Measurements from ENCODE around the gene QSOX2. TPM values are rescaled to one million over a fixed set of nuclear protein-coding genes. Genes with fewer than 3 reads are reported as not detected.

The QSOX2 gene
- total RNA-seq, 1 experiment from 2014 or later = 40.0 TPM

DNA sequence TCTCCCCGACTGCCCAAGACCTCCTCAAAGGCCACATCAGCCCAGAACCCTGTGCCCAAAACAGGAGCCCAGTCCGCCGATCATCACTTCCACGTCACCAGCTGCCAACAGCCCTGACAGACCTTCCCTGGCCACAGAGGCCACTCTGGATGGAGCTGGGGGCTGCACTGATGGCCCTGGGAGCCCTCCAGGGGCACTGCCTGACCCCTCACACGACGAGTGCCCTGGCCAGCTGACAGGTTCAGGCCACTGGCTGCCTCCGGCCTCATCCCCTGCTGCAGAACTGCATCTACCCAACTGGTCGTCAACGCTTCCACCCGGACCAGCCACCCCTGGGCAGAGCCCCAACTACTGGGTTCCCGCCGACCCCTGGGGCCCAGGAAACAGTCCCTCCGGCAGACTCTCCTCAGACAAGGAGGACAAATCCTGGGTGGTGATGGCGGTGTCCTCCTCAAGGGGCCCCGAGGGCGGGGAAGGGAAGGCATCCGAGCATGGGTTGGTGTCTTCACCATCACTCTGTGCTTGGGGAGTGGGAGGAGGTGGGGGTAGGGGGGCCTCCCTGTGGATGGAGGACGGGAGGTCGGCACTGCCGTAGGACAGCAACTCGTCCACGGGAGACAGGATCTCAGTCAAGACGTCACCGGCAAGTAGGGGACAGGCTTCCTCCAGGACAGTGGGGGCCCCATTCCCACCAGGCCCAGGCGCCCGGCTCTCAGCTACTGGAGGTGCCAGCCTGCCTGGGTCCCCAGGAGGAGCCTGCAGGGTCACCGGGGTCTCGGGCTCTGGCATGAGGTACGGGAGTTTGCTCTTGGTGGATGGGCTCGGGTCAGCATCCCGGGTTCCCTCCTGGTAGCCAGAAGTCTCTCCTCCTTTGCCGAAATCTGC is 7.9 kb upstream of the QSOX2 start:
- no TSS peak for BruUV-seq (replicated peaks)
- H3K4me3 ChIP-seq (ENCODE audit: low read depth in 2 of 2, low read length in 2 of 2) = no peak overlapping the region
- intact Hi-C loops (cut with micrococcal nuclease; ENCODE audit: unreplicated experiment) = no loop called here
- in situ Hi-C loops (cut with HindIII; ENCODE audit: low pct_unique_long_range_greater_than_20kb, low sequenced_read_pairs) = no loop called here
- ATAC-seq = no peak
- no peak overlapping the region for H3K27ac ChIP-seq (ENCODE audit: low read length)
- CTCF ChIA-PET = no interaction called here
- no peaks in the 10 kb centered on the region for H3K27me3 ChIP-seq (ENCODE audit: control insufficient read depth, insufficient read depth, low read length)
- H3K9me3 ChIP-seq (ENCODE audit: control insufficient read depth, insufficient read depth, low read depth, low read length) = no peaks in the 10 kb centered on the region
- POLR2A ChIA-PET = no interaction called here
- no peak for TF ChIP-seq POLR2AphosphoS5 (IDR thresholded peaks at IDR 0.05; ENCODE audit: low read depth, low read length)
- no peak for TF ChIP-seq SIN3A (IDR thresholded peaks at IDR 0.05; ENCODE audit: borderline replicate concordance, insufficient read depth, low read depth, low read length)
- TF ChIP-seq TCF7L2 (IDR thresholded peaks at IDR 0.05; ENCODE audit: low read depth, low read length) = no peak
- TF ChIP-seq, protein P1, sequence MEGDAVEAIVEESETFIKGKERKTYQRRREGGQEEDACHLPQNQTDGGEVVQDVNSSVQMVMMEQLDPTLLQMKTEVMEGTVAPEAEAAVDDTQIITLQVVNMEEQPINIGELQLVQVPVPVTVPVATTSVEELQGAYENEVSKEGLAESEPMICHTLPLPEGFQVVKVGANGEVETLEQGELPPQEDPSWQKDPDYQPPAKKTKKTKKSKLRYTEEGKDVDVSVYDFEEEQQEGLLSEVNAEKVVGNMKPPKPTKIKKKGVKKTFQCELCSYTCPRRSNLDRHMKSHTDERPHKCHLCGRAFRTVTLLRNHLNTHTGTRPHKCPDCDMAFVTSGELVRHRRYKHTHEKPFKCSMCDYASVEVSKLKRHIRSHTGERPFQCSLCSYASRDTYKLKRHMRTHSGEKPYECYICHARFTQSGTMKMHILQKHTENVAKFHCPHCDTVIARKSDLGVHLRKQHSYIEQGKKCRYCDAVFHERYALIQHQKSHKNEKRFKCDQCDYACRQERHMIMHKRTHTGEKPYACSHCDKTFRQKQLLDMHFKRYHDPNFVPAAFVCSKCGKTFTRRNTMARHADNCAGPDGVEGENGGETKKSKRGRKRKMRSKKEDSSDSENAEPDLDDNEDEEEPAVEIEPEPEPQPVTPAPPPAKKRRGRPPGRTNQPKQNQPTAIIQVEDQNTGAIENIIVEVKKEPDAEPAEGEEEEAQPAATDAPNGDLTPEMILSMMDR (IDR thresholded peaks at IDR 0.05) = no peak
- TF ChIP-seq, protein P2, sequence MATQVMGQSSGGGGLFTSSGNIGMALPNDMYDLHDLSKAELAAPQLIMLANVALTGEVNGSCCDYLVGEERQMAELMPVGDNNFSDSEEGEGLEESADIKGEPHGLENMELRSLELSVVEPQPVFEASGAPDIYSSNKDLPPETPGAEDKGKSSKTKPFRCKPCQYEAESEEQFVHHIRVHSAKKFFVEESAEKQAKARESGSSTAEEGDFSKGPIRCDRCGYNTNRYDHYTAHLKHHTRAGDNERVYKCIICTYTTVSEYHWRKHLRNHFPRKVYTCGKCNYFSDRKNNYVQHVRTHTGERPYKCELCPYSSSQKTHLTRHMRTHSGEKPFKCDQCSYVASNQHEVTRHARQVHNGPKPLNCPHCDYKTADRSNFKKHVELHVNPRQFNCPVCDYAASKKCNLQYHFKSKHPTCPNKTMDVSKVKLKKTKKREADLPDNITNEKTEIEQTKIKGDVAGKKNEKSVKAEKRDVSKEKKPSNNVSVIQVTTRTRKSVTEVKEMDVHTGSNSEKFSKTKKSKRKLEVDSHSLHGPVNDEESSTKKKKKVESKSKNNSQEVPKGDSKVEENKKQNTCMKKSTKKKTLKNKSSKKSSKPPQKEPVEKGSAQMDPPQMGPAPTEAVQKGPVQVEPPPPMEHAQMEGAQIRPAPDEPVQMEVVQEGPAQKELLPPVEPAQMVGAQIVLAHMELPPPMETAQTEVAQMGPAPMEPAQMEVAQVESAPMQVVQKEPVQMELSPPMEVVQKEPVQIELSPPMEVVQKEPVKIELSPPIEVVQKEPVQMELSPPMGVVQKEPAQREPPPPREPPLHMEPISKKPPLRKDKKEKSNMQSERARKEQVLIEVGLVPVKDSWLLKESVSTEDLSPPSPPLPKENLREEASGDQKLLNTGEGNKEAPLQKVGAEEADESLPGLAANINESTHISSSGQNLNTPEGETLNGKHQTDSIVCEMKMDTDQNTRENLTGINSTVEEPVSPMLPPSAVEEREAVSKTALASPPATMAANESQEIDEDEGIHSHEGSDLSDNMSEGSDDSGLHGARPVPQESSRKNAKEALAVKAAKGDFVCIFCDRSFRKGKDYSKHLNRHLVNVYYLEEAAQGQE (IDR thresholded peaks at IDR 0.05; ENCODE audit: insufficient read depth in 1 of 2, low read depth in 2 of 2, low read length in 1 of 2) = no peak
- DNase-seq (ENCODE audit: low read depth, low spot score) = no peak
- no peaks in the 10 kb centered on the region for H3K4me1 ChIP-seq (ENCODE audit: control insufficient read depth, insufficient read depth, low read length)
- H3K36me3 ChIP-seq (ENCODE audit: control insufficient read depth, insufficient read depth, low read length) = no peaks in the 10 kb centered on the region

DNA sequence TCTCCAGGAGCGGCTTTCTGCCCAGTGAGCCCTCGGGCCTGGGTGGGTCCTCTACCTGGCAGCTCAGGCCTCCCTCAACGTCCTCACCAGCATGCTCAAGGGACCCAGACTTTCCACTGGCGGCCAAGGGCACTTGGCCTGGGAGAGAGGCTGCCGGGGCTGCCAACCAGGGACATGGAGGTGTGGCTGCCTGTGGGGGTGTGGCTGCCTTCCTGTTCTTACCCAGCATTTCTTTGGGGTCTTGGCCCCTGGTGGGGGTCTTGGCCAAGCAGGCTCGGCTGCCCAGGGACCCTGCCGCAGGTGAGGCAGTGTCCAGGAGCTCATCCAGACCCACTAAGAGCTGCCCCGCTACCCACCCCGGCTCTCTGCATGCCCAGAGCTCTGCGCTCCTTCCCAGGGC is 7.2 kb upstream of the QSOX2 start:
- no TSS peak for BruUV-seq (replicated peaks)
- Histone ChIP-seq H3K27me3 (ENCODE audit: control insufficient read depth, insufficient read depth, low read length) (no peaks in the 10 kb centered on the region), H3K36me3 (ENCODE audit: control insufficient read depth, insufficient read depth, low read length) (no peaks in the 10 kb centered on the region), H3K27ac (ENCODE audit: low read length) (no peak overlapping the region), H3K4me1 (ENCODE audit: control insufficient read depth, insufficient read depth, low read length) (no peaks in the 10 kb centered on the region), H3K9me3 (ENCODE audit: control insufficient read depth, insufficient read depth, low read depth, low read length) (no peaks in the 10 kb centered on the region), H3K4me3 (ENCODE audit: low read depth in 2 of 2, low read length in 2 of 2) (no peak overlapping the region)
- no peak for DNase-seq (ENCODE audit: low read depth, low spot score)
- intact Hi-C loops (cut with micrococcal nuclease; ENCODE audit: unreplicated experiment) = no loop called here
- no peak for ATAC-seq
- TF ChIP-seq, protein P1 (IDR thresholded peaks at IDR 0.05) = no peak
- TF ChIP-seq, protein P2 (IDR thresholded peaks at IDR 0.05; ENCODE audit: insufficient read depth in 1 of 2, low read depth in 2 of 2, low read length in 1 of 2) = no peak
- TF ChIP-seq TCF7L2 (IDR thresholded peaks at IDR 0.05; ENCODE audit: low read depth, low read length) = no peak
- TF ChIP-seq POLR2AphosphoS5 (IDR thresholded peaks at IDR 0.05; ENCODE audit: low read depth, low read length) = no peak
- TF ChIP-seq SIN3A (IDR thresholded peaks at IDR 0.05; ENCODE audit: borderline replicate concordance, insufficient read depth, low read depth, low read length) = no peak
- POLR2A ChIA-PET = no interaction called here
- in situ Hi-C loops (cut with HindIII; ENCODE audit: low pct_unique_long_range_greater_than_20kb, low sequenced_read_pairs) = no loop called here
- CTCF ChIA-PET = no interaction called here

All from Panc1 (cell line).